ENCODE data around the gene ADAM8. TPM values are rescaled to one million over a fixed set of nuclear protein-coding genes. Genes with fewer than 3 reads are reported as not detected.
"Not testable (repeated sequence)": the region's sequence is repeated elsewhere in the genome, so short reads cannot be mapped to it uniquely, and the experiment has no call there.

The ADAM8 gene
- total RNA-seq, 1 donor from 2014 or later, result 3.6 TPM

- Mint-ChIP-seq H3K4me1 (peaks cover 7% of the 10 kb centered on the region), H3K36me3 (ENCODE audit: low read depth) (no peaks in the 10 kb centered on the region), H3K27me3 (ENCODE audit: low read depth) (peaks cover 58% of the 10 kb centered on the region), H3K27ac (ENCODE audit: unreplicated experiment) (no peak overlapping the region), H3K4me3 (no peak overlapping the region), H3K9me3 (peaks cover 4% of the 10 kb centered on the region)
- no peak for TF ChIP-seq CTCF (conservative IDR thresholded peaks at IDR 0.05)
- DNase-seq (ENCODE audit: low read depth, low spot score), result peak; percentile 55
These were observed 47.6 kb upstream of the ADAM8 start for GRCh38 chr10:133324198-133324792.

GRCh38 chr10:133322064-133322709, 45.5 kb upstream of the ADAM8 start:
- H3K4me3 Mint-ChIP-seq; H3K9me3 Mint-ChIP-seq; DNase-seq (ENCODE audit: low read depth, low spot score); H3K27ac Mint-ChIP-seq (ENCODE audit: unreplicated experiment); H3K36me3 Mint-ChIP-seq (ENCODE audit: low read depth): not testable (repeated sequence)
- H3K27me3 Mint-ChIP-seq (ENCODE audit: low read depth), result peaks cover 41% of the 10 kb centered on the region
- H3K4me1 Mint-ChIP-seq, result peaks cover 10% of the 10 kb centered on the region

- DNase-seq (ENCODE audit: low read depth, low spot score); H3K4me3 Mint-ChIP-seq; H3K9me3 Mint-ChIP-seq; H3K36me3 Mint-ChIP-seq (ENCODE audit: low read depth); H3K4me1 Mint-ChIP-seq; H3K27ac Mint-ChIP-seq (ENCODE audit: unreplicated experiment): not testable (repeated sequence)
- H3K27me3 Mint-ChIP-seq (ENCODE audit: low read depth), result peaks cover 29% of the 10 kb centered on the region
These were observed 44.3 kb upstream of the ADAM8 start for GRCh38 chr10:133320852-133321422.

- TF ChIP-seq CTCF (conservative IDR thresholded peaks at IDR 0.05), result peak; percentile 90
- Mint-ChIP-seq H3K4me3 (peak overlapping the region; percentile 44), H3K27ac (ENCODE audit: unreplicated experiment) (no peak overlapping the region), H3K36me3 (ENCODE audit: low read depth) (no peaks in the 10 kb centered on the region), H3K4me1 (peaks cover 11% of the 10 kb centered on the region), H3K9me3 (peaks cover 4% of the 10 kb centered on the region), H3K27me3 (ENCODE audit: low read depth) (peaks cover 19% of the 10 kb centered on the region)
- DNase-seq (ENCODE audit: low read depth, low spot score), result peak; percentile 87
These were observed 41.9 kb upstream of the ADAM8 start for GRCh38 chr10:133318494-133319127.

- peaks cover 4% of the 10 kb centered on the region for H3K9me3 Mint-ChIP-seq
- TF ChIP-seq CTCF (conservative IDR thresholded peaks at IDR 0.05), result no peak
- no peak overlapping the region for H3K4me3 Mint-ChIP-seq
- no peak for DNase-seq (ENCODE audit: low read depth, low spot score)
- no peaks in the 10 kb centered on the region for H3K36me3 Mint-ChIP-seq (ENCODE audit: low read depth)
- H3K27me3 Mint-ChIP-seq (ENCODE audit: low read depth), result peaks cover 12% of the 10 kb centered on the region
- no peak overlapping the region for H3K27ac Mint-ChIP-seq (ENCODE audit: unreplicated experiment)
- peaks cover 11% of the 10 kb centered on the region for H3K4me1 Mint-ChIP-seq
These were observed 40.1 kb upstream of the ADAM8 start for GRCh38 chr10:133316732-133317131.

- DNase-seq (ENCODE audit: low read depth, low spot score), result no peak
- H3K36me3 Mint-ChIP-seq (ENCODE audit: low read depth), result no peaks in the 10 kb centered on the region
- H3K27ac Mint-ChIP-seq (ENCODE audit: unreplicated experiment), result no peak overlapping the region
- peaks cover 11% of the 10 kb centered on the region for H3K4me1 Mint-ChIP-seq
- H3K9me3 Mint-ChIP-seq, result peaks cover 4% of the 10 kb centered on the region
- TF ChIP-seq CTCF (conservative IDR thresholded peaks at IDR 0.05), result no peak
- no peak overlapping the region for H3K4me3 Mint-ChIP-seq
- H3K27me3 Mint-ChIP-seq (ENCODE audit: low read depth), result peaks cover 12% of the 10 kb centered on the region
These were observed 39.6 kb upstream of the ADAM8 start for GRCh38 chr10:133316266-133316665.
